HG03460 (cell line): ENCODE results near the gene SEMA3B.
"Not testable (repeated sequence)": the region's sequence is repeated elsewhere in the genome, so short reads cannot be mapped to it uniquely, and the experiment has no call there.

Experiments
- ATAC-seq: cut with Tn5 transposase; IDR thresholded peaks from one replicate; pipeline ENCODE4 v1.9.1; 2021; ENCODE audit not compliant: unreplicated experiment

SEMA3B gene

DNA sequence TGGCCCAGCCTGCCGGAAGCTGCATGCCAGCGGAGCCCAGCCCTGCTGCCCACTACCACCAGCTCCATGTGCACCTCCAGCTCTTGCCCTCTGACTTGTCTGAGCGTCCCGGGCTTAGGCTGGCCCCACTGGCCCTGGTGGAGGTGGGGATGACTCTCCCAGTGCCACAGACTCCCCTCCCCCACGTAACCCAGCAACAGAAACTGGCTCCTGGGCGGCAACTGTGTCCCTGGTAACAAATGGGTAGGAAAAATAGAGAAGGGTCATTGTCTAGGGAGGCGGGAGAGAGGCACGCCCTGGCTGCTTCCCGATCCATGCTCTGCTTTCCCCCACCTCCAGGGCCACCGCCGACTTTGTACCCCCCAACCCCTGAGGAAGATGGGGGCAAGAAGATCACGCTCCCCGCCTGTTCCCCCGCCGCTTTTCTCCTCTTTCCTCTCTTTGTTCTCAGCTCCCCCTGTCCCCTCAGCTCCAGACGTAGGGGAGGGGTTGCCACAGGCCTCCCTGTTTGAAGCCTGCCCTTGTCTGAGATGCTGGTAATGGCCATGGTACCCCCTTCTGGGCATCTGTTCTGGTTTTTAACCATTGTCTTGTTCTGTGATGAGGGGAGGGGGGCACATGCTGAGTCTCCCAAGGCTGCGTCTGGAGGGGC lies 10.8 kb upstream of the SEMA3B start:
- no peak for ATAC-seq

- ATAC-seq: no peak
Observed at GRCh38 chr3:50258979-50259378, 10.0 kb upstream of the SEMA3B start.

DNA sequence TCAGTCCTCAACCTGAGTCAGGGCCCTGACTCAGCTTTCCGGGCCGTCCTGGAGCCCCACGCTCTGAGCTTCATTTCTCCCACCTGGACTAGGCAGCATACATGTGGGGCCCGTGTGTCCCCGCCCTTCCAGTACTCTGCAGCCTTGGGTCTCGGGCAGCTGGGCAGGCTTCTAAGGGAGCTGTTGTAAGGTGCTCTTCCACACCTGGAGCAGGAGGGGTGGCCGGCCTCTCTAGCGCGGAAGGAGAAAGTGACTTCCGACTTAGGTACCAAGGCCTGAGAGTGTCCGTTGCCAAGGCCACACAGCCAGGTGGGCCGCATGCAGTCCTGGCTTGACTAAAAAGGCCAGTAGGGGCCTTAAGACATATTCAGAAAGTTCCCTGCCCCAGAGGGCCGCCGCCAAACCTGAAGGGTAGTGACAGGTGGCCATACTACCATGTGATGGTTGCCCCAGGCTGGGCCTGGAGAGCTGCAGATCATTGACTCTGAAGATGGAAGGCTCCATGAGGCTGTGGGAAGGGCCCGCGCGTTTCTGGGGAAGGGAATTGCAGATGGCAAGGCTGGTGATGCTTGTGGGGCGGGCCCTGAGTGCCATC lies 9.4 kb upstream of the SEMA3B start:
- ATAC-seq: peak; percentile 9

GRCh38 chr3:50260027-50260941 lies 8.7 kb upstream of the SEMA3B start:
- peak; percentile 80 for ATAC-seq

DNA sequence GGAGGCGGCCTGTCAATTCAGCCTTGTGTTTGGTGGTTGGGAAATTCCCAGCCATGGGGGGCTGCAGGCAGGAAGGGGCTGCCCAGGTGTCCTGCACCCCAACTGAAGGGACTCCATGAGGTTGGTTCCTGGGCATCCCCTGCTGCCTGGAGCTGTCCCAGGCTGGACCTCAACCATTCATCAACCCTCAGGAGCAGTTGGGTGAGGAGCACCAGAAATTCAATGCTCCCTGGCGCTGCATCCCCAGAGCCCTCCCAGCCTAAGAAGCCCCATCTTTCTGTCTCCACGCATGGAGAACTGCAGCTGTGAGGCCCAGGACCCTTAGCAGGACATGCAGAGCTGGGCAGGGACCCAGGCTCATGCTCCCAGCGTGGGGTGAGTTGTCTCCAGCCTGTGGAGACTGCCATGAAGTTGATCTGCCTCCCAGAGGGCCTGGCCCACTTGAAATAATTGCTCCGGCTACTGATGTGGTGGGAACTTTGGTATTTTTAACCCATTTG lies 8.0 kb upstream of the SEMA3B start:
- ATAC-seq: no peak

- ATAC-seq: no peak
Observed at GRCh38 chr3:50261505-50261904, 7.4 kb upstream of the SEMA3B start.

DNA sequence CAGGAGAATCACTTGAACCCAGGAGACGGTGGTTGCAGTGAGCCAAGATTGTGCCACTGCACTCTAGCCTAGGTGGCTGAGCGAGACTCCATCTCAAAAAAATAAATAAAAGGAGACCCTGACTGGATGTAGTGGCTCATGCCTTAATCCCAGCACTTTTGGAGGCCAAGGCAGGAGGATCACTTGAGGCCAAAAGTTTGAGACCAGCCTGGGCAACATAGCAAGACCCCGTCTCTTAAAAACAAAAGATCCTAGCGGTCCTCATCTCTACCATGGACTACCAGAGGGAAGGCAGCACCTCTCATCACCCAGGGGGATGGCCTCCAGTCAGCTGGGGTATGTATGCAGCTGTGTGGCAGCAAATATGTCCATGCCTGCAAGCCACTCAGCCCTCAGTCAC lies 6.7 kb upstream of the SEMA3B start:
- not testable (repeated sequence) for ATAC-seq

GRCh38 chr3:50262778-50263177 lies 6.2 kb upstream of the SEMA3B start:
- ATAC-seq: no peak

DNA sequence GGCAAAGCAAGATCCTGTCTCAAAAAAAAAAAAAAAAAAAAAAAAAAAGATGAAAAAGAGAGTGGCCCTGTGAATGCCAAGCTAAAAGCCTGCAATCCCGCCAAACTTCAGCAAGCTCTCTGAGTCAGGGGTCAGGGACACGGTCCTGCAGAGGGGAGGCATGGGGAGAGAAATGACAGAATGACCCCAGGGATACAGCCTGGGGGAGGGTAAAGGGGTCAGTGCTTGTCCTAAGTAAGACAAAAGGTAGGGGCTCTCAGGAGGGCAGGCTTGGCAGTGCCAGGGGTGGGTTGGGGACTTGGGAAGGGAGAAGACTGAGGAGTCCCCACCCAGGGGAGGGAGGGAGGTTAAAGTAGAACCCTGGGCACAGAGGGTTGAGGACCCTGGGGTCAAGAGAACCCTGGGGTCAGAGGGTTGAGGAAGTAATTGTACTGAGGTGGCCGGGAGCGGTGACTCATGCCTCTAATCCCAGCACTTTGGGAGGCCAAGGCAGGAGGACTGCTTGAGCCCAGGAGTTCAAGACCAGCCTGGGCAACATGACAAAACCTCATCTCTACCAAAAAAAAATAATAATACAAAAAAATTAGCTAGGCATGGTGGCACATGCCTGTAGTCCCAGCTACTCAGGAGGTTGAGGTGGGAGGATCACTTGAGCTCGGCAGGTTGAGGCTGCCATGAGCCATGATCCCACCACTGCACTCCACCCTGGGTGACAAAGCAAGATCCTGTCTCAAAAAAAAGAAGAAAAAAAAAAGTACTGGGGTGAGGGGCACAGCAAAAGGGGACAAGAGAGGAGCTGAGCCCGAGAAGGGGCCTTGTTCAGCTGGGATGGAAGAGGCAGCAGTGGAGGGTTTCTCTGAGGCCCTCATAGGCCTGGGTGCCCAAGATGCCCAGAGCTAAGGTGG lies 5.2 kb upstream of the SEMA3B start:
- ATAC-seq: no peak

DNA sequence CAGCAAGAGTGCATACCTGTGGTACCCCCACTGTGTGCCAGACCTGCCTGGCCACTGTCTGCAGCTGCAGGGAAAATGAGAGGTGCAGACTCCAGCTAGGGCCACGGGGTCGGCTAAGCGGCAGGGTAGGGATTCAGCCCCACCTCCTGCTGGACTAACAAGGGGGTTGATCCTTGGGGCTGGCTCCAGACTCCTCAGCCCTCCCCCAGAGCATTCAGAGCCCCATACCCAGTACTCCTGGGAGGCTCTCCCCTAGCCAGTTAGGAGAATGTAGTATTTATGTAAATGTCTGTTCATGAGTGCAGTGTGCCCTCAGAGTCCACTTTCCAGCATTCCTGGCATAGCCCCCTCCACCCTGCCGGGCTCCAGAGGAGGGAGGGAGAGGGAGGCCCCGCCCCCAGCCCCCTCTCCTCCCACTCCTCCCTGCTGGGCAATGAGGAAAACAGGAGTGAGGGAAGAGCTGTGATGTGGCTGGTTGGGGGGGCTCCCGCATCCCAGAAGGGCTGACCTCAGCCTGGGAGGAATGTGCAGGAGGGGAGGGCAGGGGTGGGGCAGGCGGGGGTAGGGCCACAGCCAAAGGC lies 4.5 kb upstream of the SEMA3B start:
- ATAC-seq: no peak

- no peak for ATAC-seq
Observed at GRCh38 chr3:50264964-50265485, 3.9 kb upstream of the SEMA3B start.

- no peak for ATAC-seq
Observed at GRCh38 chr3:50265571-50265970, 3.4 kb upstream of the SEMA3B start.

- ATAC-seq: no peak
Observed at GRCh38 chr3:50266017-50266416, 2.9 kb upstream of the SEMA3B start.

DNA sequence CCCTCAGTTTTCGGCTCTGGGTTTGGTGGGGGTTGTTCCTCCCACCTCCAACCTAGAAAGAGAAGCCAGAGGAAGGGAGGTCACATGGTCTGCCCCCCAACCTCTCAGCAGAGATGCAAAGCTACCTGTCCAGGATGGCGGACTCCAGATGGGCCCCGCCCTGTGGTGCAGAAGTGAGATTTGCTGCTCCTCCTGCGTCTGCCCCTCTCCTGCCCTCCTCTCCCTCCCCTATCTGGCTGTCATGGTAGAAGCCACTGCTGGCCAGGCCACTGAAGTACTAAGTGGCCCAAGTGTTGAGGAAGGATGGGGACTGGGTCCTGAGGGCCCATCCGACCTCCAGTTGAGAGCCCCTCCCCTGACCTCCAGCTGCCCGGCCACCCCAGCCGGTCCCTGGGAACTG lies 2.1 kb upstream of the SEMA3B start:
- no peak for ATAC-seq

- no peak for ATAC-seq
Observed at GRCh38 chr3:50267280-50267913, 1.6 kb upstream of the SEMA3B start.

- ATAC-seq: no peak
Observed at GRCh38 chr3:50268276-50268675, 671 bp upstream of the SEMA3B start.

- ATAC-seq: no peak
Observed at GRCh38 chr3:50269460-50269859, 513 bp downstream of the SEMA3B start.

DNA sequence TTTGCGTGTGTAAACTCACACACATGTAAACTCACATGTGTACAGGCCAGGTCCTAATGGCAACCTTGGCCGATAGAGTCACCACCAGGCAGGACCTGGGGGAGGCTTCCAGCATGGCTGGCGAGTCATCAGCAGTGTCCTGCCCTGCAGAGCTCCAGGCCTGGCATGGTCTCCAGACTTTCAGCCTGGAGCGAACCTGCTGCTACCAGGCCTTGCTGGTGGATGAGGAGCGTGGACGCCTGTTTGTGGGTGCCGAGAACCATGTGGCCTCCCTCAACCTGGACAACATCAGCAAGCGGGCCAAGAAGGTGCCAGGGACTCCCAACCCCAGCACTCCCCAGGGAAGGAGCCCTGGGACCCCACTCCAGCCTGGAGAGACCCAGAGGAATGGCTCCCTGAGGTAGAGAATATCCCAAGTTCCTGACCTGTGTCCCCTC lies 1.0 kb downstream of the SEMA3B start:
- ATAC-seq: no peak

DNA sequence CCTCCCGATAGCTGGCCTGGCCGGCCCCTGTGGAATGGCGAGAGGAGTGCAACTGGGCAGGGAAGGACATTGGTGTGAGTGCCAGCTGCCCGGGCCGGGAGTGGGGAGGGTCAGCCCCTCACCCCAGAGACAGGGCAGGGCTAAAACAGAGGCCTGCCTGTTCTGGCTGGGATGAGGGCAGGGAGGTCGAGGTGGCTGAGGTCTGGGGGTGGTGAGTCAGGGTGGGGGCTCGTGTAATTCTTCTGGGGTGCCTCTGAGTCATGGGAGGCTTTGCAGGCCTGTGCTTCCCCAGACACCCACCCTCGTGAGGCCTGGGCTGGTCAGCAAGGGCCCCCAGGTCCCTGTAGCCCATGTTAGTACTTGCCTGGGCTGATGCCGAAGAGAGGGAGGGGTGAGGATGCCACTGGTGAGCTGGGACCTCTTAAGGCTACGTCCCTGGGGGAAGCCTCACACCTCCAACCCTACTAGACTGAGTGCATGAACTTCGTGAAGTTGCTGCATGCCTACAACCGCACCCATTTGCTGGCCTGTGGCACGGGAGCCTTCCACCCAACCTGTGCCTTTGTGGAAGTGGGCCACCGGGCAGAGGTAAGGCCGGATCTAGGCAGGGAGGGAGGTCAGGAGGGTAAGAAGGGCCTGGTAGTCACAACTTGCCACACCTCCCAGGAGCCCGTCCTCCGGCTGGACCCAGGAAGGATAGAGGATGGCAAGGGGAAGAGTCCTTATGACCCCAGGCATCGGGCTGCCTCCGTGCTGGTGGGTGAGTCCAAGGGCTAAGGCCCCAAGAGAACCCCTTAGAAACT lies 1.7 kb downstream of the SEMA3B start:
- no peak for ATAC-seq
